ENCODE results near the gene CHRM4. TPM values are rescaled to one million over a fixed set of nuclear protein-coding genes. Genes with fewer than 3 reads are reported as not detected.
A peak's percentile ranks its signal among the peaks of the same experiment; 100 is the strongest.

The CHRM4 gene
- total and polyA plus RNA-seq, 2 of the 13 experiments (the other 11 are each of a cell fraction or from before 2014, with no cell fraction given) = 0.13 to 0.21 TPM

DNA sequence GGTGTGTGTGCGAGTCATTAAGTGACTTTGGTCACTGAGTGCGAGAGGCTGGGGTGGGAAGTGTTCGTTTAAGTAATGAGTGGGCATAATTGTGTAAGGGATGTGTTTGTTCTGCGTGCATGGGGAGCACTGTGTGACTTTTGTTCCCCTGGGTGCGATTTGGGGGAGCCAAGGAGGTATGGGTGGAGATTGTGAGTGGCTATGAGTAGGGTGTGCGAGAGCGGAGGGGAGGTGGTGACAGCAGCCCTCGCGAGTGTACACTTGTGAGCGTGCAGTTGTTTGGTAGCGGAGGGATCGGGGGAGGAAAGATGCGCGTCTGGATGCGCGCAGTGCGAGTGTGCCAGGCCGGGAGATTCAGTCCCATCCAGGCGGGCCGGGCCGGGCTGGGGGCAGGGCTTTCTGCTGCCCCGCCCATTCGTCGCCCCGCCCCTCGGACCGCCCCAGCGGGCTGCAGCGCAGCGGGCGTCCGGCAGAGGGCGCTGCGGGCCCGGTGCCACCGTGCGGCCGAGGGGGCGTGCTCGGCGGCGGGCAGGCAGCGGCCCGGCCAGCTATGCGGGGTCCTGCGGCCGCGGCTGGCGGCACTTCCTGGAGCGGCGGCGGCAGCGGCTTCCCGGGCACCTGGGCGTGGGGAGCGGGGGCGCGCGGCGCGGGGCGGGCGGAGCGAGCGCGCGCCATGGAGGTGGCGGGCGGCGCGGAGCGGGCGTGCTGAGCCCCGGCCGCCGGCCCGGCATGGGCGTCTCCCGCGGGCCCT is 44.5 kb downstream of the CHRM4 start, which contains the start of gene DGKZ (continued):
- TF ChIP-seq, protein P1, sequence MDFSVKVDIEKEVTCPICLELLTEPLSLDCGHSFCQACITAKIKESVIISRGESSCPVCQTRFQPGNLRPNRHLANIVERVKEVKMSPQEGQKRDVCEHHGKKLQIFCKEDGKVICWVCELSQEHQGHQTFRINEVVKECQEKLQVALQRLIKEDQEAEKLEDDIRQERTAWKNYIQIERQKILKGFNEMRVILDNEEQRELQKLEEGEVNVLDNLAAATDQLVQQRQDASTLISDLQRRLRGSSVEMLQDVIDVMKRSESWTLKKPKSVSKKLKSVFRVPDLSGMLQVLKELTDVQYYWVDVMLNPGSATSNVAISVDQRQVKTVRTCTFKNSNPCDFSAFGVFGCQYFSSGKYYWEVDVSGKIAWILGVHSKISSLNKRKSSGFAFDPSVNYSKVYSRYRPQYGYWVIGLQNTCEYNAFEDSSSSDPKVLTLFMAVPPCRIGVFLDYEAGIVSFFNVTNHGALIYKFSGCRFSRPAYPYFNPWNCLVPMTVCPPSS (IDR thresholded peaks at IDR 0.05) = no peak
- TF ChIP-seq SRSF4 (IDR thresholded peaks at IDR 0.05; ENCODE audit: low read depth, low read length, poor library complexity, severe bottlenecking) (no peak), GATAD1 (CRISPR knock-in tag; IDR thresholded peaks at IDR 0.05) (no peak), HOXA3 (CRISPR knock-in tag; IDR thresholded peaks at IDR 0.05) (peak; percentile 77; the same call in 1 of the 2 replicates), ELF1 (CRISPR knock-in tag; IDR thresholded peaks at IDR 0.05) (no peak), ZNF790 (CRISPR knock-in tag; IDR thresholded peaks at IDR 0.05; ENCODE audit: borderline replicate concordance) (no peak), KLF13 (CRISPR knock-in tag; IDR thresholded peaks at IDR 0.05) (no peak), SOX6 (IDR thresholded peaks at IDR 0.05) (no peak), SOX6 (CRISPR knock-in tag; IDR thresholded peaks at IDR 0.05) (no peak), JARID2 (CRISPR knock-in tag; IDR thresholded peaks at IDR 0.05; ENCODE audit: insufficient replicate concordance) (no peak), KLF15 (CRISPR knock-in tag; IDR thresholded peaks at IDR 0.05; ENCODE audit: borderline replicate concordance) (no peak), ZMAT3 (CRISPR knock-in tag; conservative IDR thresholded peaks at IDR 0.05) (no peak), ZBTB21 (CRISPR knock-in tag; IDR thresholded peaks at IDR 0.05) (no peak), SYNCRIP (IDR thresholded peaks at IDR 0.05; ENCODE audit: insufficient read depth, low read depth, low read length) (no peak), ZNF615 (CRISPR knock-in tag; IDR thresholded peaks at IDR 0.05; ENCODE audit: borderline replicate concordance) (no peak), SPEN (CRISPR knock-in tag; IDR thresholded peaks at IDR 0.05; ENCODE audit: low read depth) (peak; percentile 30; the same call in 1 of the 2 replicates), BORCS8-MEF2B (CRISPR knock-in tag; IDR thresholded peaks at IDR 0.05) (no peak)
- TF ChIP-seq, protein P2, sequence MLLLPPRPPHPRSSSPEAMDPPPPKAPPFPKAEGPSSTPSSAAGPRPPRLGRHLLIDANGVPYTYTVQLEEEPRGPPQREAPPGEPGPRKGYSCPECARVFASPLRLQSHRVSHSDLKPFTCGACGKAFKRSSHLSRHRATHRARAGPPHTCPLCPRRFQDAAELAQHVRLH (CRISPR knock-in tag; IDR thresholded peaks at IDR 0.05; ENCODE audit: borderline replicate concordance, low read depth) = no peak
- TF ChIP-seq, protein P3, sequence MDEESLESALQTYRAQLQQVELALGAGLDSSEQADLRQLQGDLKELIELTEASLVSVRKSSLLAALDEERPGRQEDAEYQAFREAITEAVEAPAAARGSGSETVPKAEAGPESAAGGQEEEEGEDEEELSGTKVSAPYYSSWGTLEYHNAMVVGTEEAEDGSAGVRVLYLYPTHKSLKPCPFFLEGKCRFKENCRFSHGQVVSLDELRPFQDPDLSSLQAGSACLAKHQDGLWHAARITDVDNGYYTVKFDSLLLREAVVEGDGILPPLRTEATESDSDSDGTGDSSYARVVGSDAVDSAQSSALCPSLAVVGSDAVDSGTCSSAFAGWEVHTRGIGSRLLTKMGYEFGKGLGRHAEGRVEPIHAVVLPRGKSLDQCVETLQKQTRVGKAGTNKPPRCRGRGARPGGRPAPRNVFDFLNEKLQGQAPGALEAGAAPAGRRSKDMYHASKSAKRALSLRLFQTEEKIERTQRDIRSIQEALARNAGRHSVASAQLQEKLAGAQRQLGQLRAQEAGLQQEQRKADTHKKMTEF (CRISPR knock-in tag; IDR thresholded peaks at IDR 0.05) = no peak
- TF ChIP-seq, protein P4, sequence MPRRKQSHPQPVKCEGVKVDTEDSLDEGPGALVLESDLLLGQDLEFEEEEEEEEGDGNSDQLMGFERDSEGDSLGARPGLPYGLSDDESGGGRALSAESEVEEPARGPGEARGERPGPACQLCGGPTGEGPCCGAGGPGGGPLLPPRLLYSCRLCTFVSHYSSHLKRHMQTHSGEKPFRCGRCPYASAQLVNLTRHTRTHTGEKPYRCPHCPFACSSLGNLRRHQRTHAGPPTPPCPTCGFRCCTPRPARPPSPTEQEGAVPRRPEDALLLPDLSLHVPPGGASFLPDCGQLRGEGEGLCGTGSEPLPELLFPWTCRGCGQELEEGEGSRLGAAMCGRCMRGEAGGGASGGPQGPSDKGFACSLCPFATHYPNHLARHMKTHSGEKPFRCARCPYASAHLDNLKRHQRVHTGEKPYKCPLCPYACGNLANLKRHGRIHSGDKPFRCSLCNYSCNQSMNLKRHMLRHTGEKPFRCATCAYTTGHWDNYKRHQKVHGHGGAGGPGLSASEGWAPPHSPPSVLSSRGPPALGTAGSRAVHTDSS (CRISPR knock-in tag; conservative IDR thresholded peaks at IDR 0.05) = no peak
- TF ChIP-seq, protein P5, sequence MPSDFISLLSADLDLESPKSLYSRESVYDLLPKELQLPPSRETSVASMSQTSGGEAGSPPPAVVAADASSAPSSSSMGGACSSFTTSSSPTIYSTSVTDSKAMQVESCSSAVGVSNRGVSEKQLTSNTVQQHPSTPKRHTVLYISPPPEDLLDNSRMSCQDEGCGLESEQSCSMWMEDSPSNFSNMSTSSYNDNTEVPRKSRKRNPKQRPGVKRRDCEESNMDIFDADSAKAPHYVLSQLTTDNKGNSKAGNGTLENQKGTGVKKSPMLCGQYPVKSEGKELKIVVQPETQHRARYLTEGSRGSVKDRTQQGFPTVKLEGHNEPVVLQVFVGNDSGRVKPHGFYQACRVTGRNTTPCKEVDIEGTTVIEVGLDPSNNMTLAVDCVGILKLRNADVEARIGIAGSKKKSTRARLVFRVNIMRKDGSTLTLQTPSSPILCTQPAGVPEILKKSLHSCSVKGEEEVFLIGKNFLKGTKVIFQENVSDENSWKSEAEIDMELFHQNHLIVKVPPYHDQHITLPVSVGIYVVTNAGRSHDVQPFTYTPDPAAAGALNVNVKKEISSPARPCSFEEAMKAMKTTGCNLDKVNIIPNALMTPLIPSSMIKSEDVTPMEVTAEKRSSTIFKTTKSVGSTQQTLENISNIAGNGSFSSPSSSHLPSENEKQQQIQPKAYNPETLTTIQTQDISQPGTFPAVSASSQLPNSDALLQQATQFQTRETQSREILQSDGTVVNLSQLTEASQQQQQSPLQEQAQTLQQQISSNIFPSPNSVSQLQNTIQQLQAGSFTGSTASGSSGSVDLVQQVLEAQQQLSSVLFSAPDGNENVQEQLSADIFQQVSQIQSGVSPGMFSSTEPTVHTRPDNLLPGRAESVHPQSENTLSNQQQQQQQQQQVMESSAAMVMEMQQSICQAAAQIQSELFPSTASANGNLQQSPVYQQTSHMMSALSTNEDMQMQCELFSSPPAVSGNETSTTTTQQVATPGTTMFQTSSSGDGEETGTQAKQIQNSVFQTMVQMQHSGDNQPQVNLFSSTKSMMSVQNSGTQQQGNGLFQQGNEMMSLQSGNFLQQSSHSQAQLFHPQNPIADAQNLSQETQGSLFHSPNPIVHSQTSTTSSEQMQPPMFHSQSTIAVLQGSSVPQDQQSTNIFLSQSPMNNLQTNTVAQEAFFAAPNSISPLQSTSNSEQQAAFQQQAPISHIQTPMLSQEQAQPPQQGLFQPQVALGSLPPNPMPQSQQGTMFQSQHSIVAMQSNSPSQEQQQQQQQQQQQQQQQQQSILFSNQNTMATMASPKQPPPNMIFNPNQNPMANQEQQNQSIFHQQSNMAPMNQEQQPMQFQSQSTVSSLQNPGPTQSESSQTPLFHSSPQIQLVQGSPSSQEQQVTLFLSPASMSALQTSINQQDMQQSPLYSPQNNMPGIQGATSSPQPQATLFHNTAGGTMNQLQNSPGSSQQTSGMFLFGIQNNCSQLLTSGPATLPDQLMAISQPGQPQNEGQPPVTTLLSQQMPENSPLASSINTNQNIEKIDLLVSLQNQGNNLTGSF (CRISPR knock-in tag; IDR thresholded peaks at IDR 0.05) = no peak
